ENCODE measurements around the gene NLRP6. TPM values are rescaled to one million over a fixed set of nuclear protein-coding genes. Genes with fewer than 3 reads are reported as not detected.

NLRP6 gene
- polyA plus RNA-seq, 3 donors, result 0.10 to 0.51 (median 0.24) TPM

DNA sequence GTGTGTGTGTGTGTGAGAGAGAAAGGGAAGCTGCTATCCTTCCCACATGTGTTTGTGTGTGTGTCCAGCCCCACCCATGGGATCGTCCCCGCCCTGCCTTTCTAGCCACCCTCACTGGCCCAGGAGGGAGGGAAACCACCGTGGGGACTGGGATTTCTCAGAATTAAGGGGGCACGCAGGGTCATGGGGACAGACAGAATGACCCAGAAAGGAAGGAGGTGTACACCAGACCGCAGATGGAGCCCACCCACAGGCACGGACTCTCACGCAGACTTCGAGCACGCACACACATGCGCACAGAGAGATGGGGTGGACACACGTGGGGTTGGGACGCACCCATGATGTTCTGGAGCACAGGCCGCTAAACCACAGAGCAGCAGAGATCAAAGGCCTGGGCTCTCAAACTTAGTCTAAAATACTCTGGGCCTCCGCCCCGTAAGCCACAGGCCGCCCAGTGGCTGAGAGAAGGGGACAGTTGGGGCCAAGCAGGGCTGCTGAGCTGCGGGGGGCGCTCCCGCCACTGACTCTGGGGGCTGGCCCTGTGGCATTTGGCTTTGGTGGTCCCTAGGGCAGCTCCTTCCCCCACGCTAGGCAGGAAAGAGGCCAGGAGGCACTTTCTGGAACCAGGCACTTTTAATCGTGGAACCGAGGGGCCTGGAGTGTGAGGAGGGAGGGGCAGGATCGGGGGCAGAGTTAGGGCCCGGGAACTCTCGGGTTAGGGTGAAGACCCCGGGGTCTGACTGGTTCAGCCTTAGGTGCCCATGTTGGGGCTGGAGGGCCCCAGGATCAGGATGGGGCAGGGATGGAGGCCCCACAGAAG lies 19.6 kb downstream of the NLRP6 start:
- 68% methylated on average over 25 of the region's 26 CpGs for WGBS (ENCODE audit: insufficient coverage)
- Histone ChIP-seq H3K36me3 (replicated peaks in 1 of 2; ENCODE audit: control insufficient read depth in 1 of 2, insufficient read depth in 2 of 2, low read length in 2 of 2) (no peaks in the 10 kb centered on the region), H3K9ac (ENCODE audit: insufficient read depth, low read length, poor library complexity, severe bottlenecking) (no peak overlapping the region), H3K4me2 (replicated peaks; ENCODE audit: extremely low read depth, low read length, poor library complexity, severe bottlenecking) (no peak overlapping the region), H3K4me1 (ENCODE audit: control insufficient read depth in 1 of 2, insufficient read depth in 2 of 2, low read length in 2 of 2) (peaks cover 7 to 9% of the 10 kb centered on the region in 2 donors), H3K79me2 (ENCODE audit: insufficient read depth, low read length) (no peaks in the 10 kb centered on the region), H3K27ac (ENCODE audit: low read depth in 1 of 2, low read length in 2 of 2) (no peak overlapping the region), H4K20me1 (ENCODE audit: insufficient read depth, low read length) (no peaks in the 10 kb centered on the region), H2AFZ (ENCODE audit: insufficient read depth, low read depth, low read length, poor library complexity, severe bottlenecking) (no peak overlapping the region), H3K9me3 (replicated peaks in 1 of 2; ENCODE audit: control insufficient read depth in 1 of 2, insufficient read depth in 1 of 2, low read length in 2 of 2) (no peaks in the 10 kb centered on the region), H3K27me3 (ENCODE audit: control insufficient read depth in 2 of 2, insufficient read depth in 2 of 2, low read length in 2 of 2) (peaks cover 0 to 6% of the 10 kb centered on the region in 2 donors), H3K4me3 (replicated peaks in 1 of 3; ENCODE audit: low read depth in 2 of 3, low read length in 3 of 3) (no peak overlapping the region)
- Mint-ChIP-seq H3K9me3 (no peaks in the 10 kb centered on the region), H3K4me3 (peak overlapping the region in 1 of 2 donors; percentile 64), H3K4me1 (peaks cover 7% of the 10 kb centered on the region), H3K36me3 (peaks cover 2 to 6% of the 10 kb centered on the region in 2 donors), H3K27ac (peak overlapping the region in 3 of 7 donors; percentile 32 to 80 (median 57)), H3K27me3 (ENCODE audit: low read depth in 3 of 3) (peaks cover 17 to 55% (median 23%) of the 10 kb centered on the region in 3 donors)
- DNase-seq, result no peak
- intact Hi-C loops (cut with micrococcal nuclease), result no loop called here
- TF ChIP-seq, protein P1, sequence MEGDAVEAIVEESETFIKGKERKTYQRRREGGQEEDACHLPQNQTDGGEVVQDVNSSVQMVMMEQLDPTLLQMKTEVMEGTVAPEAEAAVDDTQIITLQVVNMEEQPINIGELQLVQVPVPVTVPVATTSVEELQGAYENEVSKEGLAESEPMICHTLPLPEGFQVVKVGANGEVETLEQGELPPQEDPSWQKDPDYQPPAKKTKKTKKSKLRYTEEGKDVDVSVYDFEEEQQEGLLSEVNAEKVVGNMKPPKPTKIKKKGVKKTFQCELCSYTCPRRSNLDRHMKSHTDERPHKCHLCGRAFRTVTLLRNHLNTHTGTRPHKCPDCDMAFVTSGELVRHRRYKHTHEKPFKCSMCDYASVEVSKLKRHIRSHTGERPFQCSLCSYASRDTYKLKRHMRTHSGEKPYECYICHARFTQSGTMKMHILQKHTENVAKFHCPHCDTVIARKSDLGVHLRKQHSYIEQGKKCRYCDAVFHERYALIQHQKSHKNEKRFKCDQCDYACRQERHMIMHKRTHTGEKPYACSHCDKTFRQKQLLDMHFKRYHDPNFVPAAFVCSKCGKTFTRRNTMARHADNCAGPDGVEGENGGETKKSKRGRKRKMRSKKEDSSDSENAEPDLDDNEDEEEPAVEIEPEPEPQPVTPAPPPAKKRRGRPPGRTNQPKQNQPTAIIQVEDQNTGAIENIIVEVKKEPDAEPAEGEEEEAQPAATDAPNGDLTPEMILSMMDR (IDR thresholded peaks at IDR 0.05), result no peak

DNA sequence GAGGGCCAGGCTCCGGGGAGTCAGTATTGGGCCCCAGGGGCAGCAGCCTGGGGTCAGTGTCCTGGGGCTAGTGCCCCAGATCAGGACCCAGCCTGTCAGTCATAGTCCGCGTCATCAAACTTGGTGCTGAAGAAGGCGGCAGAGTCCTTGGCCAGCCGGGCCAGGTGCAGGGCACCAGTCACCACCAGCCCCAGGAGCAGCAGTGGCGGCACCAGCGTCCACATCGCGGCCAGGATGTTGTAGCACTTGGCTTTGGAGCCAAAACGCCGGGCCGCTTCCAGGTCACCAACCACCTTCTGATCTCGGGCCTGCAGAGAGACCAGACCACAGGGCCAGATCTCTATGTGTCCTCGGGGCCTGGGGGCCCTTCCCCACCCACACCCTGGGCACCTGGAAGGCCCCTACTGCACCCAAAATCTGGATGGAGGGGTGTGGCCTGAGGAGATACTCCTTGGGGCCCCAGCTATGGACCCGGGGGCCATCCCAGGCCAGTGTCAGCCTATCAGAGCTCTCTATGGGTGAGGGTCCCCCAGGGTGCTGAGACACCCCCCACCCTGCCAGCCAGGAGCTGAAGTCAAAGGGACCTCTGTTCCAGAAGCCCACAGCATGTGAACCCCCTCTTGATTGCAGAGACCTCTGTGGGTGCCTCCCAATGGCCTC lies 20.3 kb downstream of the NLRP6 start:
- no peak overlapping the region for H3K27ac Mint-ChIP-seq
- no peak overlapping the region for H3K9ac ChIP-seq (ENCODE audit: insufficient read depth, low read length, poor library complexity, severe bottlenecking)
- no peak for DNase-seq

More for the DNA sequence above, 20.3 kb downstream of the NLRP6 start:
- peaks cover 0 to 6% of the 10 kb centered on the region in 2 donors for H3K27me3 ChIP-seq (ENCODE audit: control insufficient read depth in 2 of 2, insufficient read depth in 2 of 2, low read length in 2 of 2)
- Mint-ChIP-seq H3K27me3 (ENCODE audit: low read depth in 3 of 3) (peaks cover 23 to 61% (median 26%) of the 10 kb centered on the region in 3 donors), H3K4me3 (no peak overlapping the region), H3K4me1 (peaks cover 13% of the 10 kb centered on the region), H3K36me3 (peaks cover 2 to 6% of the 10 kb centered on the region in 2 donors), H3K9me3 (peaks cover 0 to 3% (median 0%) of the 10 kb centered on the region in 7 donors)
- TF ChIP-seq, protein P1 (IDR thresholded peaks at IDR 0.05), result no peak
- H3K79me2 ChIP-seq (ENCODE audit: insufficient read depth, low read length), result no peaks in the 10 kb centered on the region
- peaks cover 12 to 13% of the 10 kb centered on the region in 2 donors for H3K4me1 ChIP-seq (ENCODE audit: control insufficient read depth in 1 of 2, insufficient read depth in 2 of 2, low read length in 2 of 2)
- no peak overlapping the region for H3K27ac ChIP-seq (ENCODE audit: low read depth in 1 of 2, low read length in 2 of 2)
- no peaks in the 10 kb centered on the region for H3K36me3 ChIP-seq (replicated peaks in 1 of 2; ENCODE audit: control insufficient read depth in 1 of 2, insufficient read depth in 2 of 2, low read length in 2 of 2)
- no peak overlapping the region for H3K4me3 ChIP-seq (replicated peaks in 1 of 3; ENCODE audit: low read depth in 2 of 3, low read length in 3 of 3)
- 86% methylated on average over 12 of the region's 15 CpGs for WGBS (ENCODE audit: insufficient coverage)
- intact Hi-C loops (cut with micrococcal nuclease), result no loop called here
- no peak overlapping the region for H2AFZ ChIP-seq (ENCODE audit: insufficient read depth, low read depth, low read length, poor library complexity, severe bottlenecking)
- no peaks in the 10 kb centered on the region for H4K20me1 ChIP-seq (ENCODE audit: insufficient read depth, low read length)
- H3K4me2 ChIP-seq (replicated peaks; ENCODE audit: extremely low read depth, low read length, poor library complexity, severe bottlenecking), result no peak overlapping the region
- no peaks in the 10 kb centered on the region for H3K9me3 ChIP-seq (replicated peaks in 1 of 2; ENCODE audit: control insufficient read depth in 1 of 2, insufficient read depth in 1 of 2, low read length in 2 of 2)

Measured in CD14-positive monocyte (primary cell).